ENCODE data around the gene ODC1. TPM values are rescaled to one million over a fixed set of nuclear protein-coding genes. Genes with fewer than 3 reads are reported as not detected.

Gene ODC1
- total and polyA plus RNA-seq, 10 donors: 28.9 to 84.3 (median 63.4) TPM

DNA sequence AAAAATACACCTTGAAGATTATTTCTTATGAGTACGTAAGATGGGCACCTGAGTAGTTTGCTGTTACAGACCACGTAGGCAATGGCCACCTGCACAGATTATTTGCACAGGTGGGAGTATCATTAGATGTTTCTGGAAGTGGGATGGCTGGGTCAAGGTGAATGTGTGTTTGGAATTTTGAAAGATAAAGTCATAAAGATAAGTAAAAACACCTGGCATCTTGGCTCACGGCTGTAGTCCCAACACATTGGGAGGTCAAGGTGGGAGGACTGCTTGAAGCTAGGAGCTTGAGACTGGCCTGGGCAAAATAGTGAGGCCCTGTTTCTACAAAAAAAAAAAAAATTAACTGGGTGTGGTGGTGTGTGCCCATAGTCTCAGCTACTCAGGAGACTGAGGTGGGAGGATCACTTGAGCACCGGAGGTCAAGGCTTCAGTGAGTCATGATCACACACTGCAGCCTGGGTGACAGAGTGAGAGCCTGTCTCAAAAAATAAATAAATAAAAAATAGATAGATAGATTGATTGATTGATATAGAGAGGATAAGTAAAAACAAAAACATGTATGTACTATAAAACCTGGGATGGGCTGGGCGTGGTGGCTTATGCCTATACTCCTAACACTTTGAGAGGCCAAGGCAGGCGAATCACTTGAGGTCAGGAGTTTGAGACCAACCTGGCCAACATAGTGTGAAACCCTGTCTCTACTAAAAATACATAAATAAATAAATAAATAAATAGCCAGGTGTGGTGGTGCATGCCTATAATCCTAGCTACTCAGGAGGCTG lies 30.4 kb downstream of the ODC1 start:
- Histone ChIP-seq H3K9me3 (no peaks in the 10 kb centered on the region), H3K4me3 (no peak overlapping the region), H3K4me1 (peaks cover 0 to 34% (median 8%) of the 10 kb centered on the region in 6 donors), H3K27ac (no peak overlapping the region), H3K27me3 (replicated peaks in 1 of 7) (no peaks in the 10 kb centered on the region), H3K36me3 (peaks cover 0 to 46% (median 25%) of the 10 kb centered on the region in 6 donors)
- DNase-seq: no peak
- no peak for TF ChIP-seq POLR2AphosphoS5 (IDR thresholded peaks at IDR 0.05)
- TF ChIP-seq, protein P1, sequence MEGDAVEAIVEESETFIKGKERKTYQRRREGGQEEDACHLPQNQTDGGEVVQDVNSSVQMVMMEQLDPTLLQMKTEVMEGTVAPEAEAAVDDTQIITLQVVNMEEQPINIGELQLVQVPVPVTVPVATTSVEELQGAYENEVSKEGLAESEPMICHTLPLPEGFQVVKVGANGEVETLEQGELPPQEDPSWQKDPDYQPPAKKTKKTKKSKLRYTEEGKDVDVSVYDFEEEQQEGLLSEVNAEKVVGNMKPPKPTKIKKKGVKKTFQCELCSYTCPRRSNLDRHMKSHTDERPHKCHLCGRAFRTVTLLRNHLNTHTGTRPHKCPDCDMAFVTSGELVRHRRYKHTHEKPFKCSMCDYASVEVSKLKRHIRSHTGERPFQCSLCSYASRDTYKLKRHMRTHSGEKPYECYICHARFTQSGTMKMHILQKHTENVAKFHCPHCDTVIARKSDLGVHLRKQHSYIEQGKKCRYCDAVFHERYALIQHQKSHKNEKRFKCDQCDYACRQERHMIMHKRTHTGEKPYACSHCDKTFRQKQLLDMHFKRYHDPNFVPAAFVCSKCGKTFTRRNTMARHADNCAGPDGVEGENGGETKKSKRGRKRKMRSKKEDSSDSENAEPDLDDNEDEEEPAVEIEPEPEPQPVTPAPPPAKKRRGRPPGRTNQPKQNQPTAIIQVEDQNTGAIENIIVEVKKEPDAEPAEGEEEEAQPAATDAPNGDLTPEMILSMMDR (IDR thresholded peaks at IDR 0.05 in 8 of 11, conservative IDR thresholded peaks at IDR 0.05 in 3 of 11): no peak
- TF ChIP-seq POLR2A (IDR thresholded peaks at IDR 0.05): no peak
- intact Hi-C loops (cut with DNase I; ENCODE audit: low total_unique reads): no loop called here
- 90 to 97% (median 92%) methylated on average over 5 to 6 of the region's 6 CpGs for WGBS, 5 donors

GRCh38 chr2:10415640-10416039 lies 32.5 kb downstream of the ODC1 start:
- peak in 1 of 3 donors; percentile 14 for TF ChIP-seq POLR2AphosphoS5 (IDR thresholded peaks at IDR 0.05)
- TF ChIP-seq, protein P1 (IDR thresholded peaks at IDR 0.05 in 8 of 11, conservative IDR thresholded peaks at IDR 0.05 in 3 of 11): no peak
- DNase-seq: no peak
- WGBS, 5 donors: 61 to 89% (median 82%) methylated on average over 6 to 12 of the region's 12 CpGs
- Histone ChIP-seq H3K27ac (no peak overlapping the region), H3K9me3 (peaks cover 0 to 4% (median 0%) of the 10 kb centered on the region in 8 donors), H3K27me3 (replicated peaks in 1 of 7) (no peaks in the 10 kb centered on the region), H3K4me3 (no peak overlapping the region), H3K4me1 (peaks cover 0 to 55% (median 15%) of the 10 kb centered on the region in 6 donors), H3K36me3 (peaks cover 0 to 43% (median 13%) of the 10 kb centered on the region in 6 donors)
- intact Hi-C loops (cut with DNase I; ENCODE audit: low total_unique reads): no loop called here

DNA sequence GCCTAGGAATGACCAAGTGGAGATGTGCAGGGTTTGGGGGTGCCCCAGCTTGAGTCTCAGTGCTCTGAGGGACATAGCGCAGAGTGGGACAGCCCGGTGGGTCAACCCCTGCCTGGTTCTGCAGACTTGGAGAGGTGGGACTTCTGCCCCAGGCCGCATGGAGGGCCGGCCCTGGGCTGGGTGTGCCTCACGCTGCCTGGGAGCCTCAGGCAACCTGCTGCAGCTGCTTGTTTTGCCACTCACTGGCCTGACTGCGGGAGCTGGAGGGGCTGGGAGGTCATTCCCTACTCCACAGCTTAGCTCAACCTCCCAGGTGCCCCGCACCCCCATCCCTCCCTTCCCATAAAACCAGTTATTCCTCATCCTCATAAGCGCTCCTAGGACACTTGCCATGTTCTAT lies 33.1 kb downstream of the ODC1 start:
- Histone ChIP-seq H3K4me1 (peaks cover 0 to 61% (median 20%) of the 10 kb centered on the region in 6 donors), H3K27me3 (replicated peaks in 1 of 7) (no peaks in the 10 kb centered on the region), H3K27ac (no peak overlapping the region), H3K9me3 (peaks cover 0 to 4% (median 0%) of the 10 kb centered on the region in 8 donors), H3K4me3 (no peak overlapping the region), H3K36me3 (peaks cover 0 to 38% (median 7%) of the 10 kb centered on the region in 6 donors)
- intact Hi-C loops (cut with DNase I; ENCODE audit: low total_unique reads): no loop called here
- TF ChIP-seq, protein P1 (IDR thresholded peaks at IDR 0.05 in 8 of 11, conservative IDR thresholded peaks at IDR 0.05 in 3 of 11): no peak
- no peak for TF ChIP-seq POLR2A (IDR thresholded peaks at IDR 0.05)
- TF ChIP-seq POLR2AphosphoS5 (IDR thresholded peaks at IDR 0.05): no peak
- no peak for DNase-seq
- whole genome bisulfite sequencing, 5 donors: 91 to 98% (median 96%) methylated on average over 8 of the region's 8 CpGs

- WGBS, 5 donors: 78 to 90% (median 81%) methylated on average over 10 of the region's 10 CpGs
- TF ChIP-seq POLR2A (IDR thresholded peaks at IDR 0.05): no peak
- TF ChIP-seq, protein P1 (IDR thresholded peaks at IDR 0.05 in 8 of 11, conservative IDR thresholded peaks at IDR 0.05 in 3 of 11): no peak
- TF ChIP-seq POLR2AphosphoS5 (IDR thresholded peaks at IDR 0.05): no peak
Observed at GRCh38 chr2:10414591-10414990, 33.5 kb downstream of the ODC1 start.

More at GRCh38 chr2:10414591-10414990, 33.5 kb downstream of the ODC1 start:
- H3K36me3 ChIP-seq: peaks cover 0 to 33% (median 3%) of the 10 kb centered on the region in 6 donors
- no peak overlapping the region for H3K27ac ChIP-seq
- H3K4me1 ChIP-seq: peaks cover 3 to 65% (median 24%) of the 10 kb centered on the region in 6 donors
- no peaks in the 10 kb centered on the region for H3K27me3 ChIP-seq (replicated peaks in 1 of 7)
- intact Hi-C loops (cut with DNase I; ENCODE audit: low total_unique reads): no loop called here
- no peak overlapping the region for H3K4me3 ChIP-seq
- no peak for DNase-seq
- H3K9me3 ChIP-seq: peaks cover 0 to 4% (median 0%) of the 10 kb centered on the region in 8 donors

Data from spleen (tissue), 11 donors.